HK-2 (cell line): ENCODE data around the gene MYLK4.
"Not testable (repeated sequence)": the region's sequence is repeated elsewhere in the genome, so short reads cannot be mapped to it uniquely, and the experiment has no call there.

Experiments used
- DNase-seq: peaks from one replicate; pipeline ENCODE4 v3.0.0-alpha.2; 2018; ENCODE audit not compliant: unreplicated experiment

MYLK4 gene

GRCh38 chr6:2777249-2777648 is 26.5 kb upstream of the MYLK4 start:
- DNase-seq: no peak

- no peak for DNase-seq
Observed at GRCh38 chr6:2775003-2775402, 24.3 kb upstream of the MYLK4 start.

GRCh38 chr6:2773449-2773848 is 22.7 kb upstream of the MYLK4 start:
- no peak for DNase-seq

GRCh38 chr6:2772840-2773239 is 22.1 kb upstream of the MYLK4 start:
- DNase-seq: no peak

- no peak for DNase-seq
Observed at GRCh38 chr6:2771079-2771478, 20.4 kb upstream of the MYLK4 start.

- DNase-seq: no peak
Observed at GRCh38 chr6:2770171-2770570, 19.4 kb upstream of the MYLK4 start.

- DNase-seq: no peak
Observed at GRCh38 chr6:2768696-2769095, 18.0 kb upstream of the MYLK4 start.

GRCh38 chr6:2767657-2768524 is 17.2 kb upstream of the MYLK4 start:
- DNase-seq: no peak

GRCh38 chr6:2766767-2767656 is 16.3 kb upstream of the MYLK4 start:
- no peak for DNase-seq

GRCh38 chr6:2765896-2766766 is 15.4 kb upstream of the MYLK4 start:
- DNase-seq: peak; percentile 54

GRCh38 chr6:2765166-2765895 is 14.6 kb upstream of the MYLK4 start, which contains the start of gene WRNIP1:
TSS of gene WRNIP1 (plus strand) at chr6:2765393. CDS start at chr6:2765623, 230 bp downstream.
- DNase-seq: peak; percentile 100

GRCh38 chr6:2764610-2765165 is 14.0 kb upstream of the MYLK4 start:
- no peak for DNase-seq

GRCh38 chr6:2763876-2764540 is 13.3 kb upstream of the MYLK4 start:
- no peak for DNase-seq

- no peak for DNase-seq
Observed at GRCh38 chr6:2763345-2763841, 12.7 kb upstream of the MYLK4 start.

- not testable (repeated sequence) for DNase-seq
Observed at GRCh38 chr6:2762868-2763267, 12.1 kb upstream of the MYLK4 start.

- no peak for DNase-seq
Observed at GRCh38 chr6:2760882-2761842, 10.4 kb upstream of the MYLK4 start.

GRCh38 chr6:2758980-2759379 is 8.3 kb upstream of the MYLK4 start:
- DNase-seq: no peak

- DNase-seq: no peak
Observed at GRCh38 chr6:2756687-2757224, 6.0 kb upstream of the MYLK4 start.
